Kidney (tissue), 14 donors: Measurements from ENCODE around the gene JAK1. TPM values are rescaled to one million over a fixed set of nuclear protein-coding genes. Genes with fewer than 3 reads are reported as not detected.
"Not testable (repeated sequence)": the region's sequence is repeated elsewhere in the genome, so short reads cannot be mapped to it uniquely, and the experiment has no call there.

ENCODE experiments used
- DNase-seq, 5 donors: peaks; one replicate each; pipeline ENCODE4 v3.0.0-alpha.2; 2013 to 2020
- FAIRE-seq: peaks from 2 replicates; lab custom pipeline; 2012; peaks lifted over from hg19 to GRCh38; lab: Jason Lieb, UNC
- H3K27ac ChIP-seq, 2 donors: one replicate each; pipeline ENCODE4 v1.7.0; 2013; ENCODE audit warnings: low read depth in 2 of 2, low read length in 2 of 2, inconsistent platforms in 1 of 2
- H3K27me3 ChIP-seq: one replicate; pipeline ENCODE4 v1.7.1; 2013; ENCODE audit warnings: low read length, inconsistent platforms; ENCODE audit not compliant: control insufficient read depth, insufficient read depth
- H3K36me3 ChIP-seq, 3 donors: one replicate each; pipeline versions ENCODE4 v1.7.0 to v1.7.1; 2013; ENCODE audit warnings: low read length in 3 of 3, control low read depth in 1 of 3, inconsistent platforms in 1 of 3; ENCODE audit not compliant: insufficient read depth in 3 of 3, control insufficient read depth in 2 of 3
- H3K4me1 ChIP-seq, 3 donors: one replicate each; pipeline versions ENCODE4 v1.7.0 to v1.7.1; 2013; ENCODE audit warnings: low read length in 3 of 3, inconsistent platforms in 1 of 3, low read depth in 1 of 3; ENCODE audit not compliant: control insufficient read depth in 2 of 3, insufficient read depth in 2 of 3
- H3K4me3 ChIP-seq, 3 donors: one replicate each; pipeline versions ENCODE4 v1.7.0 to v1.8.1; 2013; ENCODE audit warnings: low read length in 3 of 3, control low read depth in 1 of 3, inconsistent platforms in 1 of 3
- H3K9ac ChIP-seq, 3 donors: one replicate each; pipeline versions ENCODE4 v1.7.0 to v1.7.1; 2013; ENCODE audit warnings: low read length in 3 of 3, control low read depth in 1 of 3, inconsistent platforms in 1 of 3
- H3K9me3 ChIP-seq, 3 donors: one replicate each; pipeline versions ENCODE4 v1.7.0 to v1.7.1; 2013; ENCODE audit warnings: low read length in 3 of 3, control low read depth in 1 of 3, inconsistent platforms in 1 of 3; ENCODE audit not compliant: control insufficient read depth in 2 of 3, insufficient read depth in 1 of 3
- CTCF ChIP-seq: IDR thresholded peaks from 3 replicates; pipeline ENCODE4 v1.5.1; 2012; ENCODE audit warnings: mild to moderate bottlenecking, moderate library complexity, borderline replicate concordance; ENCODE audit not compliant: insufficient read depth; ENCODE audit errors: extremely low read depth
- intact Hi-C: fragments of 100-400 bp; cut with DNase I; formaldehyde crosslinking; loops from one replicate; pipeline ENCODE4 v1.11.1; 2022
- polyA plus RNA-seq: library from polyadenylated mRNA; stranded (reverse); fragments of 350-450 nt; fragmentation: Illumina TruSeq; extraction: RNeasy Lipid Tissue Mini Kit (QIAGEN cat#74804); gene quantifications from one replicate; pipeline ENCODE4 v1.2.3, GENCODE V29; 2014; ENCODE audit warnings: low read depth, low replicate concordance; ENCODE audit not compliant: insufficient read depth
- total RNA-seq: library from RNA; stranded (reverse); fragmentation: NEBNext Ultra II Directional; extraction: Animal tissue kit (Norgen Biotek cat#: 25700); gene quantifications from one replicate; pipeline ENCODE4 v1.2.1, GENCODE V29; 2021
- donor health status: control.
- donor health status: control.
- donor health status: control.
- donor health status: control.
- donor health status: control.
- donor health status: DM: yes; HTN: yes; CAD: no.
- donor health status: Normal renal cell carcinoma (clear cell type).

The JAK1 gene
- total and polyA plus RNA-seq, 2 donors from 2014 or later: 33.6 to 173 TPM

GRCh38 chr1:65001231-65001792, 35.0 kb upstream of the JAK1 start:
- H3K9ac ChIP-seq: peak overlapping the region in 2 of 3 donors; percentile 25 to 78
- no peak for TF ChIP-seq CTCF
- no peak for FAIRE-seq
- H3K36me3 ChIP-seq: no peaks in the 10 kb centered on the region
- no peak overlapping the region for H3K4me3 ChIP-seq
- H3K27ac ChIP-seq: peak overlapping the region in 1 of 2 donors; percentile 38
- no peaks in the 10 kb centered on the region for H3K9me3 ChIP-seq
- DNase-seq: peak; percentile 40 to 93 (median 59)
- intact Hi-C loops: no loop called here
- H3K27me3 ChIP-seq: peaks cover 7% of the 10 kb centered on the region
- peaks cover 3 to 10% (median 4%) of the 10 kb centered on the region in 3 donors for H3K4me1 ChIP-seq

DNA sequence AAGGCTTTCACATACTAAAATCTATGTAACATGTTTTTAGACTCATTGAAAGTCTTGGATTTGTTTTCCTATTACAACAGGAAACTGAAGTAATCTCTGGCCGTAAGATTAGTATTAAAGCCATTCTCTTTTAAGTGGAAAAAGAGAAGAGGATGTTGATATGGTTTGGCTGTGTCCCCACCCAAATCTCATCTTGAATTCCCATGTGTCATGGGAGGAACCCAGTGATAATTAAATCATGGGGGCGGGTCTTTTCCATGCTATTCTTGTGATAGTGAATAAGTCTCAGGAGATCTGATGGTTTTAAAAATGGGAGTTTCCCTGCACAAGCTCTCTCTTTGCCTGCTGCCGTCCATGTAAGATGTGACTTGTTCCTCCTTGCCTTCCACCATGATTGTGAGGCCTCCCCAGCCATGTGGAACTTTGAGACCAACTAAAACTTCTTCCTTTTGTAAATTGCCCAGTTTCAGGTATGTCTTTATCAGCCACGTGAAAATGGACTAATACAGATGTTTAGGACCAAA, 32.1 kb upstream of the JAK1 start:
- H3K4me3 ChIP-seq, H3K27me3 ChIP-seq, DNase-seq, H3K9ac ChIP-seq, intact Hi-C loops, H3K36me3 ChIP-seq, FAIRE-seq, H3K27ac ChIP-seq, H3K4me1 ChIP-seq, H3K9me3 ChIP-seq: not testable (repeated sequence)

- no peak overlapping the region for H3K27ac ChIP-seq
- no peak for DNase-seq
- TF ChIP-seq CTCF: no peak
- no peak overlapping the region for H3K4me3 ChIP-seq
- no peak overlapping the region for H3K9ac ChIP-seq
- no peaks in the 10 kb centered on the region for H3K36me3 ChIP-seq
- no peaks in the 10 kb centered on the region for H3K9me3 ChIP-seq
- peaks cover 4% of the 10 kb centered on the region for H3K27me3 ChIP-seq
- H3K4me1 ChIP-seq: peaks cover 3 to 4% (median 4%) of the 10 kb centered on the region in 3 donors
- intact Hi-C loops: no loop called here
- FAIRE-seq: no peak
Observed at GRCh38 chr1:64996541-64997257, 30.4 kb upstream of the JAK1 start.

- intact Hi-C loops: no loop called here
- Histone ChIP-seq H3K27ac (no peak overlapping the region), H3K9ac (no peak overlapping the region), H3K4me1 (no peaks in the 10 kb centered on the region), H3K9me3 (no peaks in the 10 kb centered on the region), H3K27me3 (no peaks in the 10 kb centered on the region), H3K4me3 (no peak overlapping the region), H3K36me3 (no peaks in the 10 kb centered on the region)
- TF ChIP-seq CTCF: no peak
- DNase-seq (no peak), FAIRE-seq (no peak)
Observed at GRCh38 chr1:64995316-64995715, 29.0 kb upstream of the JAK1 start.
